GM21390 (cell line): ENCODE data around the gene BMAL2.

Source experiments
- ATAC-seq: cut with Tn5 transposase; IDR thresholded peaks from one replicate; pipeline ENCODE4 v1.9.1; 2021; ENCODE audit not compliant: unreplicated experiment

Gene BMAL2

DNA sequence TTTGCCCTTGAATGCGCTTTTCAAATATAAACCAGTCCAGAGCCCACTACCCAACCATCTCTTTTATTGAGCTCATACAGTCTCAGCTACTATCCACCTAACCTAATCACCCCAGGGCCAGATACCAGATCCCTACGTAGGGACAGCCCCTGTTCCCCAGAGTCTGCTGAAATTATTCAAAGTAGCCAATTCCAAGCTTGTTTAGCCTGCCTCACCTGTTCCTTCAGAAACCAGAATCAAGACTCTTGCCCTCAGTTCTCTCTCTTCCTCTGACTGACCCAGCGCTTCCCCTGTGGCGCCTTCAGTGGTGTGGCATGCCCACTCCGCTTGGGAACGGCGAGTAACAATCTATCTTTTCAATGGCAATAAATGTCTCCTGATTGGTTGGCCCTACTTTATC lies 18.8 kb downstream of the BMAL2 start:
- no peak for ATAC-seq

DNA sequence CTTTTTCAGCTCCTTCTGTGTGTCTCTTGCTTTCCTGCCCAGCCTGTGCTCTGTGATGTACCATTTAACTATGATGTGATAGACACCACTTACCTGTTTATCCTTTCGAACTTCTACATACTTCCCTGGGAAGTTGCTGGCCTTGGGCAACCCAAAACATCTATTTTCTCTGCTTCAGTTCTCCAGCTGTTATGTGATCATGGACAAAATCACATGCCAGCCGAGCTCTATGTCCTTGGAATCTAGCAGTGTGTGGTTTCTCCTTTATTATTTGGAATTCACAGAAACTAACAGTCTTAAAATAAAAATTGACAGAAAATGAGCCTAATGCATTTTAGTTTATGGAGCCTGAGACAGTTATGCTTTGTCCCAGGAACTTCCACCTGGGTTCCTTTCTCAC lies 22.9 kb downstream of the BMAL2 start:
- ATAC-seq: no peak

DNA sequence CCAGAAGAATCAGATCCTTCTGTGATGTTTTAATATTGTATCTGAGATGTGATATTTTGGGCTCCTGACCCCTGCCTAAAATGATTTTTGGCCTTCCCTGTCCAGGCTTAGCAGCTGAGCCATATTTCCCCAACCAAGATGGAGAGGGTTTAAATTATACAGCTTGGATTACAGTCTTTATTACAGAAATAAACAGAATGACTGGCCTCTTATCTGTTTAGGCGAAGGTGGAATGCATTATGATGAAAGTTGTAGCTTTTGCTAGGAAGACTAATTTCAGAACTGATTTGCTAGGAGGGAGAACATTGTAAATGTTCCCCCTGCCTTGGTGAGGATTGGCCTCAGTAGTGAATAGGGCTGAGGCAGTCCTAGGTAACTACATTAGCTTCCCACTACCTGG lies 23.3 kb downstream of the BMAL2 start:
- no peak for ATAC-seq

- ATAC-seq: no peak
These were observed 27.1 kb downstream of the BMAL2 start for GRCh38 chr12:27359578-27360340.

DNA sequence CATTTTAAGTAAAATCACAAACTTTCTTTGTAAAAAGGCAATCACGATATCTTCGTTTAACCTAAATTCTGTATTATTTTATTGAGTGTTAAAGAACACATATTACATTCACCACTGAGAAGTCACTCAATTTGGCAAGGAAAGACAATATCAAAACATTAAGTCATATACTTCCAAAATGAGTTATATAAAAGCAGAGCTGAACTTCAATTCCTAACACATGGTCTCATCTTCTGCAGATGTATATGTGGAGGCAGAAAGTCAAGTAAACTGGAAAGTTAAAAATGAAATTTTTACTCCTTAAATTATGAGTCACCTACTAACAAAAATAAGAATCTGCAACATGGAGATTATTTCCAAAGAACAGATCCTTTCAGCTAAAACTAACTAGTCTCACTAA lies 28.7 kb downstream of the BMAL2 start:
- ATAC-seq: no peak

GRCh38 chr12:27366621-27367020 lies 34.0 kb downstream of the BMAL2 start:
- no peak for ATAC-seq

- no peak for ATAC-seq
These were observed 34.4 kb downstream of the BMAL2 start for GRCh38 chr12:27367078-27367477.

- ATAC-seq: no peak
These were observed 49.6 kb downstream of the BMAL2 start for GRCh38 chr12:27382171-27382795.
